ENCODE measurements around the gene ZBTB16.

The ZBTB16 gene

GRCh38 chr11:114253771-114254170, 194.3 kb downstream of the ZBTB16 start:
- Histone ChIP-seq H3K27me3 (ENCODE audit: insufficient read depth, poor library complexity, severe bottlenecking) (no peaks in the 10 kb centered on the region), H3K4me3 (replicated peaks; ENCODE audit: insufficient read depth, low read length) (no peak overlapping the region), H3K27ac (replicated peaks) (no peak overlapping the region)
- TF ChIP-seq REST (IDR thresholded peaks at IDR 0.05; ENCODE audit: insufficient replicate concordance, low read depth) (no peak), CTCF (IDR thresholded peaks at IDR 0.05; ENCODE audit: insufficient read depth, low read length) (no peak), POLR2AphosphoS5 (IDR thresholded peaks at IDR 0.05; ENCODE audit: low read depth) (no peak), GABPA (IDR thresholded peaks at IDR 0.05; ENCODE audit: low read depth) (no peak), SPI1 (IDR thresholded peaks at IDR 0.05; ENCODE audit: borderline replicate concordance, low read depth) (no peak)
- DNase-seq (ENCODE audit: low read depth in 1 of 2, low spot score in 1 of 2): no peak

GRCh38 chr11:114254571-114255146, 195.1 kb downstream of the ZBTB16 start:
- H3K4me3 ChIP-seq (replicated peaks; ENCODE audit: insufficient read depth, low read length): no peak overlapping the region
- TF ChIP-seq POLR2AphosphoS5 (IDR thresholded peaks at IDR 0.05; ENCODE audit: low read depth): no peak
- no peak for TF ChIP-seq CTCF (IDR thresholded peaks at IDR 0.05; ENCODE audit: insufficient read depth, low read length)
- TF ChIP-seq SPI1 (IDR thresholded peaks at IDR 0.05; ENCODE audit: borderline replicate concordance, low read depth): no peak
- TF ChIP-seq GABPA (IDR thresholded peaks at IDR 0.05; ENCODE audit: low read depth): no peak
- no peak for TF ChIP-seq REST (IDR thresholded peaks at IDR 0.05; ENCODE audit: insufficient replicate concordance, low read depth)
- no peak for DNase-seq (ENCODE audit: low read depth in 1 of 2, low spot score in 1 of 2)
- H3K27me3 ChIP-seq (ENCODE audit: insufficient read depth, poor library complexity, severe bottlenecking): no peaks in the 10 kb centered on the region
- H3K27ac ChIP-seq (replicated peaks): no peak overlapping the region

GRCh38 chr11:114255289-114255688, 195.8 kb downstream of the ZBTB16 start:
- Histone ChIP-seq H3K27ac (replicated peaks) (no peak overlapping the region), H3K27me3 (ENCODE audit: insufficient read depth, poor library complexity, severe bottlenecking) (no peaks in the 10 kb centered on the region), H3K4me3 (replicated peaks; ENCODE audit: insufficient read depth, low read length) (no peak overlapping the region)
- TF ChIP-seq SPI1 (IDR thresholded peaks at IDR 0.05; ENCODE audit: borderline replicate concordance, low read depth) (no peak), REST (IDR thresholded peaks at IDR 0.05; ENCODE audit: insufficient replicate concordance, low read depth) (no peak), POLR2AphosphoS5 (IDR thresholded peaks at IDR 0.05; ENCODE audit: low read depth) (no peak), CTCF (IDR thresholded peaks at IDR 0.05; ENCODE audit: insufficient read depth, low read length) (no peak), GABPA (IDR thresholded peaks at IDR 0.05; ENCODE audit: low read depth) (no peak)
- no peak for DNase-seq (ENCODE audit: low read depth in 1 of 2, low spot score in 1 of 2)

All from HL-60 (cell line).